HEK293 (cell line): ENCODE measurements around the gene MAGI1.

ENCODE experiments used
- CTCF ChIA-PET: fragments of 350-600 bp; formaldehyde crosslinking; extraction: SDS; loops from one replicate; lab custom pipeline; 2021; ENCODE audit warnings: antibody characterized with exemption; lab: Yijun Ruan, JAX
- POLR2A ChIA-PET: fragments of 300-600 bp; formaldehyde crosslinking; extraction: SDS; loops from one replicate; lab custom pipeline; 2020; ENCODE audit warnings: antibody characterized with exemption, inconsistent platforms; lab: Yijun Ruan, JAX
- H3K27ac ChIP-seq: fragments of 200-500 bp; sonication (Bioruptor generic); 2 replicates; pipeline ENCODE4 v1.5.1; 2014; ENCODE audit warnings: low read depth, low read length, control low read depth, inconsistent platforms; ENCODE audit errors: extremely low read depth
- H3K36me3 ChIP-seq, 2 experiments: fragments of 200-500 bp in 1 of 2; sonication (Bioruptor generic) in 1 of 2; 1 replicate in 1 of 2; 2 replicates in 1 of 2; pipeline ENCODE4 v1.5.1; 2014 to 2017; ENCODE audit warnings: inconsistent platforms in 2 of 2, low read length in 2 of 2; ENCODE audit not compliant: control insufficient read depth in 2 of 2, insufficient read depth in 1 of 2
- H3K4me1 ChIP-seq: fragments of 200-500 bp; sonication (Bioruptor generic); 2 replicates; pipeline ENCODE4 v1.5.1; 2014; ENCODE audit warnings: mild to moderate bottlenecking, low read length, inconsistent platforms; ENCODE audit not compliant: control insufficient read depth, insufficient read depth
- H3K4me3 ChIP-seq: 2 replicates; pipeline ENCODE4 v1.5.1; 2011; ENCODE audit warnings: low read depth, mild to moderate bottlenecking, control low read depth, low read length, moderate library complexity
- H3K9me3 ChIP-seq: fragments of 200-500 bp; sonication (Bioruptor generic); 2 replicates; pipeline ENCODE4 v1.5.1; 2014; ENCODE audit warnings: low read depth, low read length, inconsistent platforms; ENCODE audit not compliant: control insufficient read depth, insufficient read depth
- GLI2 ChIP-seq: fragments of 450-650 bp; formaldehyde crosslinking; IDR thresholded peaks from 2 replicates; pipeline ENCODE4; 2017; ENCODE audit warnings: missing biosample characterization, missing genetic modification characterization, low read depth, borderline replicate concordance
- KLF9 ChIP-seq: fragments of 450-650 bp; formaldehyde crosslinking; IDR thresholded peaks from 2 replicates; pipeline ENCODE4 v1.5.1; 2016; ENCODE audit warnings: missing biosample characterization, missing genetic modification characterization, low read depth
- TRIM28 ChIP-seq: IDR thresholded peaks from 2 replicates; pipeline ENCODE4 v1.6.1; 2011; ENCODE audit warnings: low read length, control low read depth, borderline replicate concordance
- ZNF10 ChIP-seq: fragments of 450-650 bp; formaldehyde crosslinking; IDR thresholded peaks from 2 replicates; pipeline ENCODE4 v1.5.1; 2017; ENCODE audit warnings: missing biosample characterization, missing genetic modification characterization
- ZNF174 ChIP-seq: fragments of 450-650 bp; formaldehyde crosslinking; IDR thresholded peaks from 2 replicates; pipeline ENCODE4 v1.5.0; 2017; ENCODE audit warnings: missing biosample characterization, mild to moderate bottlenecking, missing genetic modification characterization
- ZNF202 ChIP-seq: fragments of 450-650 bp; formaldehyde crosslinking; IDR thresholded peaks from 2 replicates; pipeline ENCODE4 v1.5.1; 2016; ENCODE audit warnings: missing biosample characterization, missing genetic modification characterization, borderline replicate concordance
- ZNF274 ChIP-seq, 2 experiments: fragments of 200-500 bp in 1 of 2; fragments of 450-650 bp in 1 of 2; sonication (Bioruptor generic) in 1 of 2; formaldehyde crosslinking in 1 of 2; IDR thresholded peaks; 2 replicates each; pipeline versions ENCODE4 v1.5.1 to v1.6.1; 2014 to 2016; ENCODE audit warnings: borderline replicate concordance in 1 of 2, inconsistent platforms in 1 of 2, low read length in 1 of 2, missing biosample characterization in 1 of 2, missing genetic modification characterization in 1 of 2
- ZNF37A ChIP-seq: fragments of 450-650 bp; IDR thresholded peaks from 2 replicates; pipeline ENCODE4 v1.5.1; 2018; ENCODE audit warnings: missing biosample characterization, missing genetic modification characterization
- ZNF449 ChIP-seq: fragments of 450-650 bp; formaldehyde crosslinking; IDR thresholded peaks from 2 replicates; pipeline ENCODE4 v1.5.1; 2017; ENCODE audit warnings: missing biosample characterization, mild to moderate bottlenecking, missing genetic modification characterization, moderate library complexity
- ZNF501 ChIP-seq: fragments of 450-650 bp; formaldehyde crosslinking; IDR thresholded peaks from 2 replicates; pipeline ENCODE4 v1.5.1; 2016; ENCODE audit warnings: missing biosample characterization, missing genetic modification characterization
- ZNF518A ChIP-seq: fragments of 450-650 bp; formaldehyde crosslinking; conservative IDR thresholded peaks from 2 replicates; pipeline ENCODE4 v1.5.1; 2016; ENCODE audit warnings: low read depth, missing biosample characterization, missing genetic modification characterization
- ZNF585B ChIP-seq: fragments of 450-650 bp; formaldehyde crosslinking; IDR thresholded peaks from 2 replicates; pipeline ENCODE4 v1.5.1; 2016; ENCODE audit warnings: missing biosample characterization, missing genetic modification characterization
- ZNF596 ChIP-seq: fragments of 450-650 bp; IDR thresholded peaks from 2 replicates; pipeline ENCODE4 v1.5.0; 2018; ENCODE audit warnings: missing biosample characterization, mild to moderate bottlenecking, missing genetic modification characterization, moderate library complexity
- ZNF610 ChIP-seq: fragments of 450-650 bp; formaldehyde crosslinking; IDR thresholded peaks from 2 replicates; pipeline ENCODE4 v1.5.1; 2016; ENCODE audit warnings: missing biosample characterization, missing genetic modification characterization, borderline replicate concordance
- ZNF621 ChIP-seq: fragments of 450-650 bp; formaldehyde crosslinking; IDR thresholded peaks from 2 replicates; pipeline ENCODE4 v1.5.1; 2017; ENCODE audit warnings: missing biosample characterization, missing genetic modification characterization
- ZNF747 ChIP-seq: fragments of 450-650 bp; formaldehyde crosslinking; IDR thresholded peaks from 2 replicates; pipeline ENCODE4 v1.5.1; 2016; ENCODE audit warnings: missing biosample characterization, missing genetic modification characterization
- ZNF791 ChIP-seq: fragments of 450-650 bp; formaldehyde crosslinking; IDR thresholded peaks from 2 replicates; pipeline ENCODE4 v1.5.1; 2016; ENCODE audit warnings: missing biosample characterization, missing genetic modification characterization
- ZNF830 ChIP-seq: fragments of 450-650 bp; IDR thresholded peaks from 2 replicates; pipeline ENCODE4 v1.5.0; 2018; ENCODE audit warnings: missing biosample characterization, missing genetic modification characterization, low read depth, mild to moderate bottlenecking, moderate library complexity
- TF ChIP-seq, protein P1 (sequence below): fragments of 450-650 bp; formaldehyde crosslinking; IDR thresholded peaks from 2 replicates; pipeline ENCODE4 v1.5.1; 2016; ENCODE audit warnings: missing biosample characterization, missing genetic modification characterization

MAGI1 gene

GRCh38 chr3:65560901-65561300 is 477.8 kb downstream of the MAGI1 start:
- no peak overlapping the region for H3K27ac ChIP-seq
- H3K36me3 ChIP-seq: no peaks in the 10 kb centered on the region
- H3K4me3 ChIP-seq: no peak overlapping the region
- TF ChIP-seq GLI2 (tag by site-specific recombination) (no peak), ZNF610 (tag by site-specific recombination) (no peak), ZNF518A (no peak), ZNF449 (no peak), ZNF10 (tag by site-specific recombination) (no peak), KLF9 (tag by site-specific recombination) (no peak)
- ChIA-PET CTCF (interaction anchor here (0.7 kb wide), 1 partner anchor 1033 kb away, joined by 4 read pairs; no protein-coding TSS in a partner anchor), POLR2A (no interaction called here)
- no peaks in the 10 kb centered on the region for H3K4me1 ChIP-seq
- no peaks in the 10 kb centered on the region for H3K9me3 ChIP-seq

- H3K4me1 ChIP-seq: no peaks in the 10 kb centered on the region
- no peaks in the 10 kb centered on the region for H3K36me3 ChIP-seq
- no peak overlapping the region for H3K27ac ChIP-seq
- H3K9me3 ChIP-seq: no peaks in the 10 kb centered on the region
- POLR2A ChIA-PET: no interaction called here
- CTCF ChIA-PET: no interaction called here
- TF ChIP-seq, protein P1, sequence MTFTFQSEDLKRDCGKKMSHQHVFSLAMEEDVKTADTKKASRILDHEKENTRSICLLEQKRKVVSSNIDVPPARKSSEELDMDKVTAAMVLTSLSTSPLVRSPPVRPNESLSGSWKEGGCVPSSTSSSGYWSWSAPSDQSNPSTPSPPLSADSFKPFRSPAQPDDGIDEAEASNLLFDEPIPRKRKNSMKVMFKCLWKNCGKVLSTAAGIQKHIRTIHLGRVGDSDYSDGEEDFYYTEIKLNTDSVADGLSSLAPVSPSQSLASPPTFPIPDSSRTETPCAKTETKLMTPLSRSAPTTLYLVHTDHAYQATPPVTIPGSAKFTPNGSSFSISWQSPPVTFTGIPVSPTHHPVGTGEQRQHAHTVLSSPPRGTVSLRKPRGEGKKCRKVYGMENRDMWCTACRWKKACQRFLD (tag by site-specific recombination): no peak
- TF ChIP-seq ZNF791 (no peak), TRIM28 (no peak), ZNF501 (tag by site-specific recombination) (no peak), ZNF596 (tag by site-specific recombination) (no peak), ZNF585B (no peak), ZNF830 (tag by site-specific recombination) (no peak), ZNF621 (no peak), ZNF747 (tag by site-specific recombination) (no peak), ZNF37A (no peak), ZNF202 (tag by site-specific recombination) (no peak), ZNF174 (no peak), ZNF274 (IDR thresholded peaks at IDR 0.05; ENCODE audit: low read length) (no peak), ZNF274 (tag by site-specific recombination; IDR thresholded peaks at IDR 0.05; ENCODE audit: borderline replicate concordance) (no peak)
- no peak overlapping the region for H3K4me3 ChIP-seq
Measured at GRCh38 chr3:65560133-65560532, 478.6 kb downstream of the MAGI1 start.
